ENCODE data around the gene LCOR. TPM values are rescaled to one million over a fixed set of nuclear protein-coding genes. Genes with fewer than 3 reads are reported as not detected.
"Not testable (repeated sequence)": the region's sequence is repeated elsewhere in the genome, so short reads cannot be mapped to it uniquely, and the experiment has no call there.

Gene LCOR
- polyA plus RNA-seq, 4 donors: 24.6 to 30.2 (median 27.0) TPM

DNA sequence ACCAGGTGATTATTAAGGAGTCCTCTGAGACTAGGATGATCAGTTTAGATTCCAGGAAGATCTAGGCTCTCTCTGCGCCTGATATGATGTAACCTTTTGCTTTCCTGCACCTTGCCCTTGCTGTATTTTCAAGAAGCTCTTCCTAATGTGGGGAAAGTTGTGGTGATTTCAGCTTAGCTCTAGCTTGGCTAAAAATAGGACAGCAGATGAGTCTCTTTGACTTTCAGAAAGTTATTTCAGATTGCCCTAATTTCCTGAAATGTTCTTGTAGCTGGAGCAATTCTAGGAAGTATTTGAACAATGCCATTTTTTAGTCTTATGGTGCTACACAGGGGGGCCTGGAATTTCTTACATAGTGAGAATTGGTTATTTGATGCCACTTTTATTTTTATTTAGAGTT lies 3.8 kb downstream of the LCOR start:
- DNase-seq (ENCODE audit: low read depth in 4 of 4, low spot score in 2 of 4): no peak

- DNase-seq (ENCODE audit: low read depth in 4 of 4, low spot score in 2 of 4): no peak
These were observed 6.4 kb downstream of the LCOR start for GRCh38 chr10:96838529-96838928.

DNA sequence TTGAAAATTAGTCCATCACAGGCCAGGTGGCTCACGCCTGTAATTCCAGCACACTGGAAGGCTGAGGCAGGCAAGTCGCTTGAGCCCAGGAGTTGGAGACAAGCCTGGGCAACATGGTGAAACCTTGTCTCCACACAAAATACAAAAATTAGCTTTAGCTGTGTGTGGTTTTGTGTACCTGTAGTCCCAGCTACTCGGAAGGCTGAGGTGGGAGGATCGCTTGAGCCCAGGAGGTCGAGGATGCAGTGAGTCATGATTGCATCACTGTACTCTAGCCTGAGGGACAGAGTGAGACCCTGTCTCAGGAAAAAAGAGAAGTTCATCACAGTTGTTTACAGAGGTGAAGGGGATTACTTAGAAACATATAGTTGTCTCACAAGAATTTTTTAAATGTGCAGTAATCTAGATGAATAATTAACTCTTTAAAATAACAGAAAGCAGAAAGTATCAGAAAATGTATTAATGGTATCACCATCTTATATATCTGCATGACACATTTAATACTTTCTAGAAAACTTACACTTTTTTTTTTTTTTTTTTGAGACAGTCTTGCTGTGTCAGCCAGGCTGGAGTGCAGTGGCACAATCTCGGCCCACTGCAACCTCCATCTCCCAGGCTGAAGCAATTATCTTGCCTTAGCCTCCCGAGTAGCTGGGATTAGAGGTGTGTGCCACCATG lies 8.9 kb downstream of the LCOR start:
- DNase-seq (ENCODE audit: low read depth in 4 of 4, low spot score in 2 of 4): no peak

DNA sequence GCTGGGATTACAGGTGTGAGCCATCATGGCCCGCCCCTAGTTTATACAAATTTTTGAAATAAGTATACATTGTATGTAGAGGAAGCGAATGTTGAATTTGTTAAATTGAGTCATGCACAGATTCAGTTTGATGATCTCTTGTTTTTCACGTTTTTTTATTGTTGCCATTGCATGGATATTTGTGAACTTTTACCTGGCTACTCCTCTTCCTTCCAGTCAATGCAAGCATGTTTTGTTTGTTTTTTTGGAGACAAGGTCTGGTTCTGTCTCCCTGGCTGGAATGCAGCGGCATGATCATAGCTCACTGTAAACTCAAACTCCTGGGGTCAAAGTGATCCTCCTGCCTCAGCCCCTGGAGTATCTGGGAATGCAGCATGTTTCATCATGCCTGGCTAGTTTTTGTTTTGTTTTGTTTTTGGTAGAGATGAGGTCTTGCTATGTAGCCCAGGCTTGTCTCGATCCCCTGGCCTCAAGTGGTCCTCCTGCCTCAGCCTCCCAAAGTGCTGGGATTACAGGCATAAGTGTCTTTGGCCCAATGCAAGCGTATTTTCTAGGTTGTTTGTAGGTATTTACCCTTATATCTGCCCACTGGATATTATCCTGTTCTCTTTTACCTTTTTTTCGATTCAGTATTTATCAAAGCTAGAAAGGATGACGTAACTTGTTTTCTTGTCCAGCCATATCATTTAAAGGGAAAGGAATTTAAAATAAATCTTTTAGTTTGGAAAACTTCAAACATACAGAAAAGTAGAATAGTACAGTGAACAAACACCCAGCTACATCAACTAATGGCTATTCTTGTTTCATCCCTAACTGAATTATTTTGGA lies 11.0 kb downstream of the LCOR start:
- no peak for DNase-seq (ENCODE audit: low read depth in 4 of 4, low spot score in 2 of 4)

DNA sequence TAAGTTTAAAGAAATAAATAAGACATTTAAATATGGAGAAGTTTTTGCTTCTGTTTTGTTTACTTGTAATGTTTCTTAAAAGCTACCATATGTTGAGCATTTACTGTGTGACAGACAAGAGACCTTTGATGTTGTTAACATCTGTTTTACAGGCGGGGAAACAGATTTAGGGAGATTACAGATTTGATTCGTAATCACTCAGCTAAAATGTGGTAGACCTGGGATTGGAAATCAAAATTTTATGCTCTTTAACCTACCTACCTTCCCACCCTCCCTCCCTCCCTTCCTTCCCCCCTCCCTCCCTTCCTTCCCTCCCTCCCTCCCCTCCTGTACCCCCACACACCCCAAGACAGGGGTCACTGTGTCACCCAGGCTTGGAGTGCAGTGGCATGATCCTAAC lies 11.7 kb downstream of the LCOR start:
- no peak for DNase-seq (ENCODE audit: low read depth in 4 of 4, low spot score in 2 of 4)

GRCh38 chr10:96846395-96846794 lies 14.3 kb downstream of the LCOR start:
- DNase-seq (ENCODE audit: low read depth in 4 of 4, low spot score in 2 of 4): no peak

DNA sequence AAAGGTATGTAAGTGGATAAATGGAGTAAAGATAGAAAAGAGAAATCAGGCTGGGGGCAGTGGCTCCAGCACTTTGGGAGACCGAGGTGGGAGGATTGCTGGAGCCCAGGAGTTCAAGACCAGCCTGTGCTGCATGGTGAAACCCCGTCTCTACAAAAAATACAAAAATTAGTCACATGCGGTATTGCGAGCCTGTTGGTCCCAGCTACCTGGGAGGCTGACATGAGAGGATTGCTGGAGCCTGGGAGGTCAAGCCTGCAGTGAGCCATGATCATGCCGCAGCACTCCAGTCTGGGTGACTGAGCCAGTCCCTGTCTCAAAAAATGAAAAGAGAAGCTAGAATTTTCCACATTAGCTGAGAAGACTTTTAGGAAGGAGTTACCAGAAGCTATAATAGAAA lies 14.8 kb downstream of the LCOR start:
- DNase-seq (ENCODE audit: low read depth in 4 of 4, low spot score in 2 of 4): no peak

DNA sequence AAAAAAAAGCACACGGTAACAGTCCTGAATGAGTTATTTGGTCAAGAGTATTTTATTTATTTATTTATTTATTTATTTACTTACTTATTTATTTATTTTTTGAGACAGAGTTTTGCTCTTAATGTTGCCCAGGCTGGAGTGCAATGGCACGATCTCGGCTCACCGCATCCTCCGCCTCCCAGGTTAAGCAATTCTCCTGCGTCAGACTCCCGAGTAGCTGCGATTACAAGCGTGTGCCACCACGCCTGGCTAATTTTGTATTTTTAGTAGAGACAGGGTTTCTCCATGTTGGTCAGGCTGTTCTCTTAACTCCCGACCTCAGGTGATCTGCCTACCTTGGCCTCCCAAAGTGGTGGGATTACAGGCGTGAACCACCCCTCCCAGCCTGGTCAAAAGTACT lies 15.3 kb downstream of the LCOR start:
- not testable (repeated sequence) for DNase-seq (ENCODE audit: low read depth in 4 of 4, low spot score in 2 of 4)

DNA sequence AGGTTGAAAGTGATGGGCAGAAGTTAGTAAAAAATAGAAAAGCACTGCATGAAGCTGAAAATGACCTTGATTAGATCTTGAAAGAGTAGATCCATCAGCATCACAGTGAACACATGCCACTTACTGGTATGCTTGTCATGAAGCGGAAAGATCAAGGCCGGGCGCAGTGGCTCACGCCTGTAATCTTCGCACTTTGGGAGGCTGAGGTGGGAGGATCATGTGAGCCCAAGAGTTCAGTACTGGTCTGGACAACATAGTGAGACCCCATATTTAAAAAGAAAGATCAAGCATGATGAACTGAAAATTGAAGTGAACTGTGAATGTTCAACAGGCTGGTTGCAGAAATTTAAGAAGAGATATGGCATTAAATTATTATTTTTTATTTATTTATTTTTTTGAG lies 18.0 kb downstream of the LCOR start:
- DNase-seq (ENCODE audit: low read depth in 4 of 4, low spot score in 2 of 4): no peak

DNA sequence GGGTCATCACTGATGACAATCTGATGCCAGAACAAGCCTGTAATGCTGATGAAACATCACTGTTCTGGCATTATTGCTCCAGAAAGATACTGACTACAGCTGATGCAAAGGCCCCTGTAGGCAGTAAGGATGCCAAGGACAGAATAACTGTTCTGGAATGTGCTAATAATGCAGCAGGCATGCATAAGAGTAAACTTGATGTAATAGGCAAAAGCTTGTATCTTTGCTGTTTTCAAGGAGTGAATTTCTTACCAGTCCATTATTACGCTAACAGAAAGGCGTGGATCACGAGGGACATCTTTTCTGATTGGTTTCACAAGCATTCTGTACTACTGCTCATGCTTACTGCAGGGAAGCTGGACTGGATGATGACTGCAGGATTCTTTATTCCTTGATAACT lies 18.7 kb downstream of the LCOR start:
- DNase-seq (ENCODE audit: low read depth in 4 of 4, low spot score in 2 of 4): no peak

- no peak for DNase-seq (ENCODE audit: low read depth in 4 of 4, low spot score in 2 of 4)
These were observed 19.2 kb downstream of the LCOR start for GRCh38 chr10:96851281-96851680.

- no peak for DNase-seq (ENCODE audit: low read depth in 4 of 4, low spot score in 2 of 4)
These were observed 24.2 kb downstream of the LCOR start for GRCh38 chr10:96856317-96856716.

DNA sequence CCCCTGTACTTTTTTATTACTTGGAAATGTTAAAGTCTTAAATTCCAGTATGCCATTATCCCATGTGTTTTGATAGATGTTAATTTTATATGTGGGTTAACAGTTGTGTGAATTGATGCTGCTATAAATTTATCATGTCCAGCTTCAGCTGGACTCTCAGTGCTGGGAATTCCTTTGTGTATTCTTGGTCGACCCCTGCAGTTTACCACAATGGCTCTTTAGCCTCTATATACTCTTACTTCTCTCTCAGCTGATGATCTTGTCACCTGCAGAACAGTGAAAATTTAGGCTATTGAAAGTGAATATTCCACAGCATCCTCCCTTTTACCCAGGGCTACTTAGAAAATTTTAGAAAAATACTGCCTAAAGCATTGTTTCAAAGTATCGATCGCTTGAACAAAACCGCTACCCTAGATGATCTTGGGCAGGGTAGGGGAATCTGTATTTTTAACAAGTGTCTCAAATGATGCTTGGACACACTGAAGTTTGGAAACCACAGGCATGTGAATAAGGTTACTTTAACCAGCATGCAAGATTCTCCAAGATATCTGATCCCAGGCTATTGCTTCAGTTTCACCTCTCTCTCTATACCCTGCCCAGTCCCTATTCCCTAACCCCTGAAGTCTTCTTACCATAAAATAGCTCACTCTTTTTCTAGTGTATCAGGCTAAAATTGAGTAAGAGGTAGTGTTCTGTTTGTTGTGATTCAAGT lies 25.4 kb downstream of the LCOR start:
- DNase-seq (ENCODE audit: low read depth in 4 of 4, low spot score in 2 of 4): no peak

GRCh38 chr10:96858038-96858705 lies 26.1 kb downstream of the LCOR start:
- no peak for DNase-seq (ENCODE audit: low read depth in 4 of 4, low spot score in 2 of 4)

DNA sequence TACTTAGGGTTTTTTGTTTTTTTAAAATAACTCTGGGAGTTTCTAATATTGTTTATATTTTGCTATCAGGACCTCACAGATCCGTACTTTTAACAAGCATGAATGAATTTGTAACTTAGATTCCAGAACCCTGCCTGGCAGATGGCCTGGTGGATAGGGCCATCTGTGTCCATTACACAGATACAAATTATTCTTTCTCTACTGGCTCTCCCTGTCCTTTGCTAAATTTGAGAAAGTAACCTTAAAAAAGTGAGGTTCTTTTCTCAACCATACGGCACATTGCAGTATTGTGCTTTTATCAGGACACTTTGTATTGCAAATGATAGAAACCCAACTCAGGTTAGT lies 26.6 kb downstream of the LCOR start:
- no peak for DNase-seq (ENCODE audit: low read depth in 4 of 4, low spot score in 2 of 4)

DNA sequence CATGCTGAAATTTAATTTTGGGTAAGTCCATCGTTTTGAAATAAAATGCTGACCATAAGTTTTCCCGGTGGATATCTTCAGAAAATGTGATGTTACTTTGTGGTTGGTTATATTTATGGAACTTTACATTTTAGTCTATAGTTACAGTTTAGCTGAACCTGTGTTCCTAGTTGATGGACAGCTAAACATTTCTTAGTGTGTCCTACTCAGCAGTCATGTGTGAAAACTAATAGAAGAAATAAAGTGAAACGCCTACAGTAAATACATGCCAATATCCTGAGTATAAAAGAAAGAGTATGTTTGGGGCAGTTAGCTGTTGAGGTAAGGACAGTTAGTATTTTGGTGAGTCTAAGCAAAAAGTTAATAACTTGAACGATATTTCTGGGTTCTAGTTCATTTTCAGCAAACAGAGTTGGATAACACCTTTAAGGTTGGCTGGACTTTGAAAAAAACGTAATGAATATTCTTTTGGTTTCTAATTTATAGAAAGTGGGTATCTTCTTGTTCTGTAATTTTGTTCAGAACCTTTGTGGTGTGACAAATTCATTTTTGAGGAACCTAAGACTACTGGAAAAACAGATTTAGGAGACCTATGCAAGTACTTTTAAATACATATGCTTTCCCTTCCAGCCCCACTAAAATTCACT lies 28.7 kb downstream of the LCOR start:
- DNase-seq (ENCODE audit: low read depth in 4 of 4, low spot score in 2 of 4): no peak

DNA sequence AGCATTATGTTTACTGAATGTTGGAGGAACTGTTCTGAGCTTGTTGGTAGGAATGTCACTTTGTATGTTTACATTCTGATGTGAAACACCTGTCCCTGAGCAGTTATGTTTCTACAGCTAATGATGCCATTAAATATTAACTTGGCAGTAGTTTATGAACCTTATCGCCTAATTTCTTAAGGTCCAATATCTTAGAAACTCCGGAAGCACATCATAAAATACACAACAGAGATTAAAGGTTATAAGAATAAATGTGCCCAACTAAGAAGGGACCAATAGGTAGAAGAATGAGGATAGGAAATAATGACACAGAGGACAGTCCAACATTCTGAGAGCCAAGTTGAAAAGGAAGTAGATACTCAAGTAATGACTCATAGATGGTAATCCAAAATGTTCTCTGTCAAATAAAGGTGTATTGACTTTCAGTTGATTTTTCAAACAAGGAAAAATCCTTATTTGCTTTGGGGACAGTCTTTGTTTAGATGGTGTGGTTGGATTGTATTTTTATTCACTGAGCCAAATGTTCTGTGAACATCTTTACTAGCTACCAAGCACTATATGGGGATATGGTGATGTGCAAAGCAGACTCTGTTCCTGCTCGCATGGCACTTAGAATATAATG lies 31.9 kb downstream of the LCOR start:
- DNase-seq (ENCODE audit: low read depth in 4 of 4, low spot score in 2 of 4): no peak

DNA sequence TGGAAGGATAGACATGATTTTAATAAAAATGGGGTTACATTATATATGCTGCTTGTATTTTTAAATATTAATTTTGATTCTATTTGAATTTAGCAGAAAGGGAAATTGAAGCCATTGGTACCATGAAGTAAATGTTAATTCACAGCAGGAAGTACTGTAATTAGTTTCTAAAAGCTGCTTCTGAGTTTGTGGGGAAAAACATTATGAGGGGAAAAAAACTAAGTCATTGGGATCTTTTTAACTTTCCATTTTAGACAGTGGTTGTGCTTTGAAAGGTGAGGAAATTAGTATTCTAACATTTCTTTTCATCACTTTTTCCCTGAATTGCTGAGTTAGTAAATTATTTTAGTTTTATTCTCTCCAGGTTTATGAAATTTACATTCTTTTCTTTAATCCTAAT lies 41.0 kb downstream of the LCOR start:
- no peak for DNase-seq (ENCODE audit: low read depth in 4 of 4, low spot score in 2 of 4)

DNA sequence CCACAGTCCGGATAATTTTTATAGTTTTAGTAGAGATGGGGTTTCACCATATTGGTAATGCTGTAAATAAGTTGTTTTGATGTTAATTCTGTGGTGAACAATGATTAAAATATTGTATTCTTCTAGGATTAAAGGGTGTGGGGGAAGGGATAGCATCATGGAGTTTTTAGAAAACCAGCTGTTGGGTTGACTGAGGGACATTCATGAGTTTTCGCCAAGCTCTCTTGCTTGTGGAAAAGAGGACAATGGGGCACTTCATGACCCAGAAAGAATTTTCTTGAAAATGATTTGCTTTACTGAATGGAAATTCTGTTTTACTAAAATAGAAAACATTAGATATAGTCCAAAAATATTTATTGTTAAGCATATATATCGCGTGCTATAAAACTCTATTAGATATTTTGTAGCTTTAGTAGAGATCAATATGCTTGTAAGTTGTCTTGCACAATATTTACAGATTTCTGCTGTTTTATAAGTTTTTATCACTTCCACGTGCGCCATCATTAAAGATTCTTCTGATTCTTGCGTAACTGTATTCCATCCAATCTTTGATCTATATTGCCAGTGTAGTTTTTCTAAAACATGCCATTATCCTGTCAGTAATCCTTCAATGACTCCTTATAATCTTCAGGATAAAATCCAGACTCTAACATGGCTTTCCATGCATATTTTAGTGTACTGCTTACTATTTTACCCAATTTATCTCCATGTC lies 41.8 kb downstream of the LCOR start:
- no peak for DNase-seq (ENCODE audit: low read depth in 4 of 4, low spot score in 2 of 4)

DNA sequence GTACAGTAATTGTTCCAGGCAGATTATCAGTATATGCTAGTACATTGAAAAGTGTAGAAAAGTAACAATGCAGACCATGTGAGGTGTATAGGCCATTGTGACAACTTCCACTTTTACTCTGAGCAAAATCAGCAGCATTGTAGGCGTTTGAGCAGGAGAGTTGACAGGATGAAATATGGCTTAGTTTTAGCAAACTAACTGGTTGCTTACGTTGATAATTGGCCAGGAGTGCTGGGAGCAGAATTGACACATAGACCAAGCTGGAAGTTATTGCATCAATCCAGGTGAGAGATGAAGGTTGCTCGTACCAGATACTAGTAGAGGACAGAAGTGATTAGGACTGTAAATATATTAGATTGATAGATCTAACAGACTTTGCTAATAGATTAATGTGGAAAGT lies 46.0 kb downstream of the LCOR start:
- DNase-seq (ENCODE audit: low read depth in 4 of 4, low spot score in 2 of 4): no peak
